HepG2 (cell line): ENCODE data around the gene ITCH. TPM values are rescaled to one million over a fixed set of nuclear protein-coding genes. Genes with fewer than 3 reads are reported as not detected.

Experiments
- ATF7-NPFF ChIP-seq: sonication (generic); formaldehyde crosslinking; IDR thresholded peaks from 2 replicates; pipeline ENCODE4 v1.8.1; 2023; ENCODE audit warnings: mild to moderate bottlenecking, low read depth, missing genetic modification reagents, moderate library complexity
- BATF2 ChIP-seq: sonication (generic); formaldehyde crosslinking; IDR thresholded peaks from 2 replicates; pipeline ENCODE4 v1.8.0; 2022; ENCODE audit warnings: mild to moderate bottlenecking, missing genetic modification reagents, moderate library complexity
- CENPT ChIP-seq: sonication (generic); formaldehyde crosslinking; IDR thresholded peaks from 2 replicates; pipeline ENCODE4 v1.8.0; 2022; ENCODE audit warnings: low read depth, mild to moderate bottlenecking, moderate library complexity, missing genetic modification reagents
- EHMT2 ChIP-seq: fragments of 200-600 bp; sonication (generic); IDR thresholded peaks from 2 replicates; pipeline ENCODE4 v1.7.0; 2017; ENCODE audit warnings: antibody characterized with exemption, low read depth, low read length, borderline replicate concordance
- ETV6 ChIP-seq: sonication (generic); formaldehyde crosslinking; conservative IDR thresholded peaks from 2 replicates; pipeline ENCODE4 v1.4.0; 2020; ENCODE audit warnings: missing genetic modification reagents
- PHF20 ChIP-seq: sonication (generic); formaldehyde crosslinking; IDR thresholded peaks from 2 replicates; pipeline ENCODE4 v1.5.0; 2020; ENCODE audit warnings: mild to moderate bottlenecking, missing genetic modification reagents
- SAP130 ChIP-seq: IDR thresholded peaks from 2 replicates; pipeline ENCODE4 v1.6.1; 2016; ENCODE audit warnings: low read depth
- SOX13 ChIP-seq, 3 experiments: fragments of 450-650 bp in 1 of 3; sonication (generic) in 1 of 3; formaldehyde crosslinking in 1 of 3; IDR thresholded peaks in 2 of 3; conservative IDR thresholded peaks in 1 of 3; 2 replicates each; pipeline versions ENCODE4 v1.5.0 to v1.6.1; 2016 to 2020; ENCODE audit warnings: antibody characterized with exemption in 1 of 3, mild to moderate bottlenecking in 1 of 3, missing compliant biosample characterization in 1 of 3, missing genetic modification reagents in 1 of 3, moderate library complexity in 1 of 3
- SOX5 ChIP-seq: IDR thresholded peaks from 2 replicates; pipeline ENCODE4 v1.6.1; 2016; ENCODE audit warnings: borderline replicate concordance
- TCF12 ChIP-seq, 2 experiments: fragments of 450-650 bp in 1 of 2; sonication (generic) in 1 of 2; formaldehyde crosslinking in 1 of 2; IDR thresholded peaks; 2 replicates each; pipeline versions ENCODE4 v1.6.1 to v1.8.0; 2017 to 2022; ENCODE audit warnings: antibody characterized with exemption in 1 of 2, mild to moderate bottlenecking in 1 of 2, missing genetic modification reagents in 1 of 2, moderate library complexity in 1 of 2
- THAP11 ChIP-seq: IDR thresholded peaks from 2 replicates; pipeline ENCODE4 v1.6.1; 2016; ENCODE audit warnings: missing biosample characterization, missing genetic modification reagents
- TOPORS ChIP-seq: sonication (generic); formaldehyde crosslinking; IDR thresholded peaks from 2 replicates; pipeline ENCODE4 v1.8.0; 2023; ENCODE audit warnings: mild to moderate bottlenecking, missing genetic modification reagents
- ZMAT3 ChIP-seq: sonication (generic); formaldehyde crosslinking; conservative IDR thresholded peaks from 2 replicates; pipeline ENCODE4 v1.7.0; 2021; ENCODE audit warnings: missing genetic modification reagents
- ZNF24 ChIP-seq: fragments of 450-650 bp; IDR thresholded peaks from 2 replicates; pipeline ENCODE4 v1.6.1; 2017; ENCODE audit warnings: antibody characterized with exemption, mild to moderate bottlenecking
- ZNF569 ChIP-seq: sonication (generic); formaldehyde crosslinking; IDR thresholded peaks from 2 replicates; pipeline ENCODE4 v1.5.0; 2020; ENCODE audit warnings: mild to moderate bottlenecking, missing genetic modification reagents, moderate library complexity, borderline replicate concordance
- ZNF773 ChIP-seq: sonication (generic); formaldehyde crosslinking; IDR thresholded peaks from 2 replicates; pipeline ENCODE4 v1.4.0; 2020; ENCODE audit warnings: missing genetic modification reagents, borderline replicate concordance
- polyA plus RNA-seq, 8 experiments: library from polyadenylated mRNA; depleted of rRNA in 3 of 8; stranded (reverse) in 7 of 8; unstranded in 1 of 8; fragments of >200 nt; fragmentation: Illumina TruSeq in 4 of 8; extraction: Trizol in 4 of 8; gene quantifications; 2 replicates each; pipeline versions ENCODE4 v1.2.1 to v1.2.3, GENCODE V29; 2011 to 2016; ENCODE audit warnings: low read depth in 4 of 8, missing spikeins in 1 of 8, mixed read lengths in 1 of 8; ENCODE audit not compliant: insufficient read depth in 1 of 8
- total RNA-seq, 5 experiments: library from RNA; depleted of rRNA; stranded (reverse); fragments of >200 nt; fragmentation: Illumina TruSeq; extraction: Trizol; gene quantifications; 2 replicates each; pipeline ENCODE4 v1.2.3, GENCODE V29; 2016; ENCODE audit warnings: low read depth in 1 of 5

The ITCH gene
- total and polyA plus RNA-seq, 2 of the 13 experiments (the other 11 are each of a cell fraction or from before 2014, with no cell fraction given): 20.5 to 112 TPM

GRCh38 chr20:34511891-34512265 is 148.8 kb downstream of the ITCH start (continued):
- TF ChIP-seq ZNF569 (CRISPR knock-in tag) (no peak; the same call in 1 of the 2 replicates), THAP11 (CRISPR knock-in tag) (0 out of 2 replicates have a peak, but pooled peaks have one; percentile 23), ETV6 (CRISPR knock-in tag) (no peak), SOX5 (CRISPR knock-in tag) (peak; percentile 36; the same call in 1 of the 2 replicates), ZMAT3 (CRISPR knock-in tag) (no peak), ZNF24 (no peak), SOX13 (IDR thresholded peaks at IDR 0.05) (no peak), SOX13 (CRISPR knock-in tag; conservative IDR thresholded peaks at IDR 0.05 in 1 of 2, IDR thresholded peaks at IDR 0.05 in 1 of 2) (peak in 1 of 2 experiments; percentile 62; a peak in 2 of 4 replicates), PHF20 (no peak), TCF12 (IDR thresholded peaks at IDR 0.05) (no peak), TCF12 (CRISPR knock-in tag; IDR thresholded peaks at IDR 0.05) (no peak), CENPT (CRISPR knock-in tag) (no peak), TOPORS (CRISPR knock-in tag) (no peak), ATF7-NPFF (no peak), SAP130 (peak; percentile 58), BATF2 (CRISPR knock-in tag) (0 out of 2 replicates have a peak, but pooled peaks have one; percentile 37), EHMT2 (no peak), ZNF773 (CRISPR knock-in tag) (no peak)
